COLO668 (cell line): ENCODE data around the gene ARHGAP4.
A peak's percentile ranks its signal among the peaks of the same experiment; 100 is the strongest.

Experiments used
- DNase-seq: peaks from one replicate; lab custom pipeline; 2025; ENCODE audit not compliant: unreplicated experiment; lab: John Stamatoyannopoulos, UW

The ARHGAP4 gene

DNA sequence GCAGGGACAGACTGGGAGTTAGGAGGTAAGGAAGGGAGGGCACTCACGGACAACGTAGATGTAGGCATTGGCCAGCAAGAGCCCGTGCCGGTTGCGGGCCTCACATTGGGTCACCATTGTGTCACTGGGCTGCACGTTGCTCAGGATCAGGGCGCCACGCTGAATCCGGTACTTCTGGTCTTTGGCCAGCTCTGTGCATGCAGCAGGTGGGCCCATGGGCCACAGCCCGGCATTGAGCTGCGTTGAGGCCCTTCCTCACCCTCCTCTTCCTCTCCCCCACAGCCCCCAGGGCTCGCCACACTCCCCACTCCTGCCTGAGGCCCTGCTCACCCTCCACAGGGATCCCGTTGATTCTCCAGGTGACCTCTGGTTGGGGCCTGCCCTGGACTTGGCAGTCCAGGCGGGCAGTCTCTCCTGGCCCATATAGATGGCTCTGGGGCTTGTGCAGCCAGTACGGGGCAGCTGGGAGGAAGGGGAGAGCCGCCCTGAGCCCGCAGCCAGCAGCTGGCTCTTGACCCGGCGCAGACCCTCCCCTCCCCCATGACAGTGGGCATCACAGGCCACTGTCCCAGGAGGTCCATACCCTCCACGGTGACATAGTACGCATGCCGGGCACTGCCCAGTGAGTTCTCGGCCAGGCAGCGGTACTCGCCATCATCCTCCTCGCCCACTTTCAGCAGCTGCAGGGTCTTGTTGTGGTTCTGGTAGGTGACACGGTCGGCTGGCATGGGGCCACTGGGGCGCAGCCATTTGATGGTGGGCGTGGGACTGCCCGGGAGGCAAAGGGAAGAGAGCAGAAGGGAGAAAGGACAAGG is 56.4 kb downstream of the ARHGAP4 start:
- no peak for DNase-seq

DNA sequence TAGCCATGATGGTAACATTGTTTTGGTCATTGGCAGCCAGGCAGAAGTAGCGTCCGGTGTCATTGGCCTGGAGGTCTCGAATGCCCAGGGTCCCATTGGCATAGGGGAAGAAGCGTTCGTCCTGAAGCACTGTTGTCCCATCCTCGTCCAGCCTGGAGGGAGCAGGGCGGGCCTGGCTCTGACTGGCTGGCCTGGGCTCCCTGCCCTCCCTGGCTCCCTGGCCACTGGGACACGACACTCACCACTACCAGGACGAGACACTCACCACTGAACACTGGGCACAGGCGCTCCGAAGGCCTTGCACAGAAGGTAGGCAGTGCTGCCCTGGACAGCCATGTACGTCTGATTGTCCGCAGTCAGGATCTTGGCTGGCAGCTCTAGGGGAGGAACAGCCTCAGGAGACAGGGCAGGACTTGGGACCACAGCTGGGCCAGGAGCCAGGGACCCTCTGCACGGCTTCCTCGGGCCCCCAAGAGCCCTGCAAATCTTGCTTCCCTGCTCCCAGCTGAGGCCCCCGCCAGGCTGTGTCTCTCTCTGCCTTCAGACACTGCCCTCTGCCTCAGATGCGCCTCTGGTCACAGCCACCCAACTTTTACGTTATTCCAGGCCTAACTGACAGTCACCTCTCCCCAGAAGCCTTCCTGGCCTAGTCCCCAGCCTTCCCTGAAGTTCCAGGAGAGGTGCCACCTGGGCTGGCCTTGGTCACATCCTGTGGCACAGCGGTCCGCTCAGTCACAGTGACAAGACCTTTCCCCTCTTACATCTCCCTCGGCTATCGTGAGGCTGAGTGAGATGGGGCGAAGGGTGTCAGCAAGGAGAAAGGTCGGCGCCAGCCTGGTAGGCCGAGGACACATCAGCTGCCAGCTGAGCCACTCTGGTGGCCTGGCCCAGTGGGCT is 57.2 kb downstream of the ARHGAP4 start:
- DNase-seq, result no peak

DNA sequence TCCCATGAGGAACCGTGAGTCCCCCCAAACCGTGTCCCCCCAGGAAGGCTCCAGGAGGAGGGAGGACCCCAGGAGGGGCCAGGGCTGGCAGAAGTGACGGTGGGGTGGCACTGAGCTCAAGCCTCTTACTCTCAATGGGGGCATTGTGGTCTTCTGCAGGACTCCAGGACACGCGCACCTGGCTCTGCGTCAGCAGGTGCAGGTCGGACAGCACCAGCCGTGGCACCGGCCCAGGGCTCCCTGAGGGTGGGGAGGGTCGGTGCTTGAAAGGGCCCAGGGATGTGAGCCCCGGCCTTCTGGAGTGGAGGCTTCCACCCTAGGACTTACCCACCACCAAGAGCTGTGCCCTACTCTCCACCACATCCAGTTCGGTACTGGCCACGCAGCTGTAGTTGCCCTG is 58.4 kb downstream of the ARHGAP4 start:
- no peak for DNase-seq

DNA sequence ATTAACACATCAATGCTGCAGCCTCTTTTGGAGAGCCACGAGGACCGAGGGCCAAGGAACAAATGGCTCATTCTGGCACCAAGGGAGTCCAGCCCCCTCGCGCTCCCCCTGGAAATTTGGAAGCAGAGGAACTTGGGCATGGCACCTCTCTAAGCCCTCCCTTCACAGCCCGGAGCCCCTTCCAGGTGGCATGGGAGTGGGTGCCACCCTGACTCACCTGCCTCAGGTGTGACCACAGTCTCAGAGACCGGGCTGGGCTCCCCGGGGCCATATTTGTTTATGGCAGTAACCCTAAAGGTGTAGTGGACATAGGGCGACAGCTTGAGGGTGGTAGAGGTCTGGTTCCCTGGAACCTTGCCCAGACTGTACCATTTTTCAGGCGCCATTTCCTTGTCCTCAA is 58.9 kb downstream of the ARHGAP4 start:
- no peak for DNase-seq

DNA sequence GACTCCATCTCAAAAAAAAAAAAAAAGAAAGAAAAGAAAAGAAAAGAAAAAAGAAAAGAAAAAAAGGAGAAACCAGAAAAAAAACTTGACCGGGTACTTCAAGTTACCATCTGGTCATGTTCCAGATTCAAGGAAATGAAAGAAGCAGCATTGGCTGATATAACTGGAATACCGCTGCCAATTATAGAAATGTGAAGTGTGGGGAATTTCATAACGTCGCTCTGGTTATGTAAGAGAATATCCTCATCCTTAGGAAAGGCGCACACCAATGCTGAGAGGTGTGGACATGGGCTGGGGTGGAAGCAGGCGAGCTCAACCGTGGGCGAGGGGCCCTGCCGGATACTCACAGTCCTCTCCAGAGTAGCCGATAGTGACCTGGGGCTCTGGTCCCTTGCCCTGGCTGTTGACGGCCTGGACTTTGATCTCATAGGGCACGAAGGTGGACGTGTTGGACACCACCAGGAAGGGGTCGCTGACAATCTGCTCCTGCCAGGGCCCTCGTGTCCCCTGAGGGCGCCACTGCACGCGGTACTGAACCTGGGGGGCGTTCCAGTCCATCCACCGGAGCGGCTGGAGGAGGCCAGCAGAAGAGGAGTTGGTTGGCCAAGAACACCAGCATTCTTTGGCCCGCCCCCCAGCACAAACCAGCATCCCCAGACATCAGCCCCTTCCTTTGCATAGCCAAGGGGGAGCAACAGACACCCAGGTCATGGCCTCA is 59.6 kb downstream of the ARHGAP4 start:
- DNase-seq, result no peak

DNA sequence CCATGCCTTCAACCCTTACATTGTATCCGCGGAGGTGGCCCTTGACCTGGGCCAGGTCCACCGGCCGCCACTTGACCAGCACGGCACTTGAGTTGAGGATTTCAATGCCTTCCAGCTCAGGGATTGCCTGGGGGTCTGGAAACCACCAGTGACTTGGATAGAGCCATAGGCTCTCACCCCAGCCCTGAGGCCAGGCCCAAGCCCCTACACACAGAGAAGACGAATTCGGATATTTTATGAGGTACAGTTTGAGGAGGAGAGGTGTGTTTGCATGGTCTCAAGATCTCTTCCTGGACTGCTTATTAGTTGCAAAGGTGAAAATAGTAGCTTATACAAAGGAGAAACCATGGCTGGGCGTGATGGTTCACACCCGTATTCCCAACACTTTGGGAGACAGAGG is 60.4 kb downstream of the ARHGAP4 start:
- no peak for DNase-seq

DNA sequence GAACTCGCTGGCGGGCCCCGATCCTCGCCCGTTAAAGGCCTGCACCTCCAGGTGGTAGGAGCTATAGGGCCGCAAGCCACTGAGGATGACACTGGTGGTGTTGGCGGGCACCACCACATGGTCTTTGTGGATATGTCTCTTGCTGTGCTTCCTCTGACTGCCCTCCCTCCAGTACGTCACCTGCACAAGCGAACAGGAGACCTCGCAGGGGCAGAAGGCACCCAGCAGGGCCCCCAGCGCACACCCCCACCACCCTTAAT is 60.8 kb downstream of the ARHGAP4 start:
- DNase-seq, result no peak

DNA sequence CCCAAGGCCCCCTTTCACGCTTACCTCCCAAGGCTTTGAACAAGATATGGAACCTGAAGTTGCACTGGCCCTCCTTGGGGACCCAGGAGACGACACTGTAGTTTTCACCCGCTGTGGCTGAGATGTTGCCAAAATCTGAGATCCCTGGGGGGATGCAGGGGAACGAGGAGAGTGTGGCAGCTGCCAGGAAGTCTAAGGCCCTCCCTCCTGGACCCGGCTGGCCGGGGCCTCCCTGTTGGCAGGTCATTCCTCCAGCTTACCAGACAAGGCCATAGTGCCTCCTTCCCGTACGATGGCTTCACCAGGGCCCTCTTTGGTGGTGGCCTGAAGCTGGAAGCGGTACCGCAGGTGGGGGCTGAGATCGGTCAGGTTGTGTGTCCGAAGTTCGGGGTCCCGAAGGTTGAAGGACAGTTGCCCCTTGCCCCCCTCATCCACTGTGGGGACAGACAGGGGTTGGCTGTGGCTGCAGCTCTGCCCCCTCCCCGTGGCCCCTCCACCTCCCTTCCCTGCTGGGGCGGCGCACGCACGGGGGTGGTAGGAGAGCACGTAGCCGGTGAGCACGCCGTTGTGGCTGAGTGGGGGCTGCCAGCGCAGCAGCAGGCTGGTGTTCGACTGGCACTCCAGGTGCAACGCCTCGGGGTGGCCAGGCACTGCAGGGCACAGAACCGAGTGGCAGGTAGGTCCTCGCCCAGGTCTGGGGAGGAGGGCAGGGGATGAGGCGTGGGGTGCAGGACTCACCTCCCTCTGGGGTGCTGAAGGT is 61.3 kb downstream of the ARHGAP4 start:
- DNase-seq, result no peak

DNA sequence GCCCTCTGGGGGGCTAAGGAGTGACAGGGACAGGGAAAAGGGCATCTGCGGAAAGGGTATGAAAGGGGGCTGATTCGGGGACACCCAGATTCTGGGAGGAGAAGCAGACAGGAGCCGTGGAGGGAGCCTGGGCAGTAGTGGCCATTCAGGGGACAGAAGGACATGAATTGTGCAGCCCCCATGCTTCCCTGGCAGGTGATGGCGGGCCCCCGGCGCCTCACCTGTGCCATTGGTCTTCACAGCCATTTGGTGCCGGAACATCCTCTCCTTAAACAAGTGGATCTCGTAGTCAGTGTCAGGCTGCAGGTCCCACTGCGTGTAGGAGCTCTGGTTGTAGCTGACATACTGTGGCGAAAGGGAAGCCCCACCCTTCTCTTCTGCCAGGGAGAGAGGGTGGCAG is 62.0 kb downstream of the ARHGAP4 start:
- no peak for DNase-seq

DNA sequence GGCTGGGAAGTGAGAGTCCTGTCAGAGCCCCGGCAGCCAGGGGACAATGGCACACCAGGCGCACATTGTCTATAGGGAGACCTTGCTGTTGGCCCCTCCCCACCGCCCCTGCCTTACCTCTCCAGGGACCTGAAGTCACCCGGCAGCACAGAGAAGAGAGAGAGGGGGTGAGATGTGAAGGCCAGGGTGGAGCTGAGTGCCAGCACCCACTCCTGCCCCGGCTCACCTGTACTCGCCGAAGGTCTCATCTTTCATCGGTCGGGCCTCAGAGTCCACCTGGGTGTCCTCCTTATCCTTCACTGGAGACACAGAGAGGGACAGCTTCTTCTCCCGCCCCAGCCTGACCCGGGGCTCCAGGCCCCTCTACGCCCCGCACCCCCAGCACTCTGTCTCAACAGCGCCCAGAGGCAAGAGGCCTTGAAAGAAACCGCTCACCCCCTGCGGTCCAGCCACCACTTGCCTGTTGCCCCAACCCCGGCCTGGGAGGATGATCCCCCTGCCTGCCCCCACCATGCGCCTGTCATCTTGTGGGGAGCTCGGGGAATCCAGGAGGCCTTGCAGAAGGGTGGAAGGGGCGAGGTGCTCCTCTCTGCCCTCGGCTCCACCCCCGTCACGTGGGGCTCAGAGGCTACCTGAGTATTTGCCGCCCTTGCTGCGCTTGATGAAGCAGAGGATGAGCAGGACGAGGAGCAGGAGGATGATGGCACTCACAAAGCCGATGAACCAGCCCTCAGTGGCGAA is 62.6 kb downstream of the ARHGAP4 start:
- no peak for DNase-seq

DNA sequence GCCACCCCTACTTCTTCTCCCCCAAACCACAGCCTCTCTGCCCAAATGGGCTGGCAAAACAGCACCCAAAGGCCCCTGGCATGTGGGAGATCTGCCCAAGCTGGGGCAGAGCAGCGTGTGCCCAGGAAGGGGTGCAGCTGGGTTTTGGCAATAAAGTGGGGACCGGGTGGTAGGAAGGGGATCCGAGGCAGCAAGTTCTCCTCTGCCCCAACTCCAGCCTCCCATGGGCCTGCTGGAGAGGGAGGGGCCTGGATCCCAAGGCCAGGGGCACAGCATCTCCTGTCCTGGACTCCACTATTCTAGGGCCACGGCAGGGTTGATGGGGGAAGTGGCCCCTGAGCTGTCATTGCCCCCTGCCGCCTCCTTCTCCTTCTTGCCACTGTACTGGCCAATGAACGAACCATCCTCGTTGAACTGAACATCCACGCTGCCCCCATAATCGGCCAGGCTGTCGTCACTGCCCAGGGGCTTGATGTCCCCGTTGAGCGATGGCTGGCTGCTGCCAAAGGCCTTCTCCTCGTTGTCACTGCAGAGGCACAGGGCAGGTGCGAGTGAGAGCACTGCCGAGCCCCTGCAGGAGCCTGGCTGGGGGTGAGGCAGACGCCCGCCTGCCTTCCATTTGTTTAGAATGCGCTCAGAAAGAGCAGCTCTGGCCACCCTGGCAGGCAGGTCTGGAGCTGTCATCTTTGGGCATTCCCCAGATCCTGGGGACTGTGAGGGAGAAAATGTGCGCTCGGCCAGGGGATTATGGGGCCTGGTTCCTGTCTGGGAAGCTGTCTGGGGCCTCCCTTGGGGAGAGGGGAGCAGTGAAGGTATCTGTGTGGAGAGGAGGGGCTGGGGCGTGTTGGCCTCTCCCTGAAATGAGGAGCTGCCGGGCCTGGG is 63.5 kb downstream of the ARHGAP4 start:
- no peak for DNase-seq

DNA sequence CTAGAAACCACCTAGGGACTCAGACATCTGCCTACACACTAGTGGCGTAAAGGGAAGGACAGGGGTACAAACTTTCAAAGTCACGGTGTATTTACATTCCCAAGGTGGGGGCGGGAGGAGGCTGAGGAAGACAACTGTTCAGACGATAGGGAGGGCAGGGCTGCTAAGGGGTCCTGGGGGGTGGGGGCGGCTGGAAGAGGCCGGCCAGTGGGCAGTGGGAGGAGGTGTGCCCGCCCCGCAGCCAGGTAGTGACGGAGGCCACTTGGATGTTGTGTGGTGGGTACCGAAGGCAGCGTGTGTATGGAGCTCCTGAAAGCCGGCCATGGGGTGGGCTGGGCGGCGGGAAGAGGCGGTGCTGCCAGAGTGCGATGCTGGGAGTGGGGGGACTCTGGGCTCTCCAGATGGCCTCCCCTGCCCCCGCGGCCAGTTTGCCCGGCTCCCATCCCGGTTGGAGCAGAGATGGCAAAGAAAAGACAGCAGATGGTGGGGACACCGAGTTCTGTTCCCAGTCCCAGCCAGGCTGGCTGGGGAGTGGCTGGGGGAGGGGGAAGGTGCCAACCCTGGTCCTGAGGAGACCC is 64.2 kb downstream of the ARHGAP4 start:
- DNase-seq, result no peak

DNA sequence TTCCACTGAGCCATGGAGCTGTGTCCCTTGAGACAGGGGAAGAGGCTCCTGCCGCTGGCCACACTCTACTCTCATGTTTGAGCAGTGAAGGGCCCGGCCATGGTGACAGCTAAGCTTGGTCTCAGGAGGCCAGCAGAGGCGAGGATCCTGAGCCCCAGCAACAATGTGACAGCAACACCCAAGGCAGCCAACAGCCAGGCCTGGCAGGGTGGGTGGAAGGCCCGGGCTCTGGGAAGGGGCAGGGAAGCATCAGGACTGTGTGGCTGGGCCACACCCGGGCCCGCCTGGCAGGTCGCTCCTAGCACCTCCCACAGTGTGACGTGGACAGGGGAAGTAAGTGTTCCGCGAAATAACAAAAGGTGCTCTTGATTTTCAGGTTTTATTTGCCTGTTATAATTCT is 64.9 kb downstream of the ARHGAP4 start:
- DNase-seq, result peak; percentile 15
